HUES48 (cell line): ENCODE measurements around the gene EFNB3.

ENCODE experiments used
- H3K27ac ChIP-seq: one replicate; pipeline ENCODE4 v1.7.0; 2013; ENCODE audit warnings: low read depth, low read length, inconsistent platforms
- H3K27me3 ChIP-seq: 2 replicates; pipeline ENCODE4 v1.6.1; 2013; ENCODE audit warnings: mild to moderate bottlenecking, low read length; ENCODE audit not compliant: control insufficient read depth, insufficient read depth
- H3K36me3 ChIP-seq: 2 replicates; pipeline ENCODE4 v1.6.1; 2013; ENCODE audit warnings: low read length; ENCODE audit not compliant: control insufficient read depth, insufficient read depth
- H3K4me1 ChIP-seq: 2 replicates; pipeline ENCODE4 v1.6.1; 2013; ENCODE audit warnings: mild to moderate bottlenecking, low read length; ENCODE audit not compliant: control insufficient read depth, insufficient read depth
- H3K4me3 ChIP-seq: 2 replicates; pipeline ENCODE4 v1.5.1; 2013; ENCODE audit warnings: mild to moderate bottlenecking, low read depth, low read length
- H3K9ac ChIP-seq: 2 replicates; pipeline ENCODE4 v1.6.1; 2013; ENCODE audit warnings: mild to moderate bottlenecking, low read depth, low read length, moderate library complexity
- H3K9me3 ChIP-seq: 2 replicates; pipeline ENCODE4 v1.6.1; 2013; ENCODE audit warnings: low read length; ENCODE audit not compliant: control insufficient read depth, insufficient read depth

The EFNB3 gene, protein sequence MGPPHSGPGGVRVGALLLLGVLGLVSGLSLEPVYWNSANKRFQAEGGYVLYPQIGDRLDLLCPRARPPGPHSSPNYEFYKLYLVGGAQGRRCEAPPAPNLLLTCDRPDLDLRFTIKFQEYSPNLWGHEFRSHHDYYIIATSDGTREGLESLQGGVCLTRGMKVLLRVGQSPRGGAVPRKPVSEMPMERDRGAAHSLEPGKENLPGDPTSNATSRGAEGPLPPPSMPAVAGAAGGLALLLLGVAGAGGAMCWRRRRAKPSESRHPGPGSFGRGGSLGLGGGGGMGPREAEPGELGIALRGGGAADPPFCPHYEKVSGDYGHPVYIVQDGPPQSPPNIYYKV

DNA sequence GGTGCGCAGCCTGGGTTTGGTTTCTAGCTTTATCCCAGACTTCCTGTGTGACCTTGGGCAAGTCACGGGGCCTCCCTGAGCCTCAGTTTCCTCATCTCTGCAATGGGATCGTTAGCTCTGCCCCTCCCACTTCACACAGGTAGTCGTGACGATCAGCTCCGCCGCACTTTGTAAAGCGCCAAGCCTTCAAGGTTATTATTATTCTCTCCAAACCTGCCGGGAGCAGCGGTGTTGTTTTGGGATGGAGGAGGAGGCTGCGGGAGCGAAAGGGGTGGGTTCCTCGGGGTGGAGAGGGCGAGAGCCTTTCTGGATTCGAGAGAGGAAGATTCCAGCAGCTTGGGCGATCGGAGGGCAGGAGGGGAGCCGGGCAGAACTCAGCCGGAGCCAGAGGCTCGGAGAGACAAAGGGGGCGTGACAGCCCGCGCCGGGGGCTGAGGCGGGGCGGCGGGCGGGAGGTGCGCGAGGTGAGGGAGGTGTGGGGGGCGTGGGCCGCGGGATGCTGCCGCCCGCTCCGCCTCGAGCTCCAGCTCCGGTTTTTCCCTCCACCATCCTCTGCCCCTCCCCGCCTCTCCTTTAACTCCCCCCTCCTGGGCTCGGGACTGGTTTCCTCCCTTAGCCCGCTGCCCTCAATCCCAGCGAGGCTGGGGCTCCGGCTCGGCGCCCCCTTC, at the start of gene EFNB3:
Gene EFNB3, plus strand, starts transcription at position 602 of the 668 bp plus-strand sequence. CDS start 397 bp downstream, outside the sequence.
- peaks cover 20% of the 10 kb centered on the region for H3K4me1 ChIP-seq
- no peak within 1 kb of the TSS for H3K9ac ChIP-seq
- peak within 1 kb of the TSS; percentile 67 for H3K4me3 ChIP-seq

DNA sequence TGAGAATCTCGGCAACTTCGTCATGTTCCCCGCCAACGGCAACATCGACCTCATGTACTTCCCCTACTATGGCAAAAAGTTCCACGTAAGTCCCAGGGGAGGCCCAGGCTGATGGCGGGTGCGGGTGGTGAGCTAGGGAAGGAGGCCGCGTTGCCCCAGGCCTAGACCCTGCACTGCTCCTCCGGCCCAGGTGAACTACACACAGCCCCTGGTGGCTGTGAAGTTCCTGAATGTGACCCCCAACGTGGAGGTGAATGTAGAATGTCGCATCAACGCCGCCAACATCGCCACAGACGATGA, 49.5 kb upstream of the EFNB3 start:
- H3K9ac ChIP-seq = no peak overlapping the region
- H3K9me3 ChIP-seq = no peaks in the 10 kb centered on the region
- peaks cover 14% of the 10 kb centered on the region for H3K4me1 ChIP-seq
- no peak overlapping the region for H3K27ac ChIP-seq
- no peak overlapping the region for H3K4me3 ChIP-seq
- H3K27me3 ChIP-seq = peaks cover 24% of the 10 kb centered on the region
- H3K36me3 ChIP-seq = no peaks in the 10 kb centered on the region

More for the DNA sequence above, at the start of gene EFNB3:
- no peaks in the 10 kb centered on the region for H3K9me3 ChIP-seq
- peak within 1 kb of the TSS; percentile 50 for H3K27ac ChIP-seq
- H3K27me3 ChIP-seq = peaks cover 16% of the 10 kb centered on the region
- H3K36me3 ChIP-seq = peaks cover 16% of the 10 kb centered on the region; the same call in 1 of the 2 replicates

- Histone ChIP-seq H3K27ac (peak overlapping the region; percentile 89), H3K9ac (no peak overlapping the region), H3K9me3 (no peaks in the 10 kb centered on the region)
These were observed 47.9 kb upstream of the EFNB3 start for GRCh38 chr17:7656958-7657609.

GRCh38 chr17:7667656-7668406, 37.2 kb upstream of the EFNB3 start:
- Histone ChIP-seq H3K27ac (peak overlapping the region; percentile 14), H3K36me3 (peaks cover 63% of the 10 kb centered on the region), H3K4me3 (no peak overlapping the region), H3K9me3 (no peaks in the 10 kb centered on the region), H3K4me1 (no peaks in the 10 kb centered on the region), H3K9ac (no peak overlapping the region), H3K27me3 (no peaks in the 10 kb centered on the region)

More at GRCh38 chr17:7656958-7657609, 47.9 kb upstream of the EFNB3 start:
- Histone ChIP-seq H3K36me3 (no peaks in the 10 kb centered on the region), H3K4me1 (peaks cover 14% of the 10 kb centered on the region), H3K27me3 (peaks cover 11% of the 10 kb centered on the region), H3K4me3 (peak overlapping the region; percentile 13)

DNA sequence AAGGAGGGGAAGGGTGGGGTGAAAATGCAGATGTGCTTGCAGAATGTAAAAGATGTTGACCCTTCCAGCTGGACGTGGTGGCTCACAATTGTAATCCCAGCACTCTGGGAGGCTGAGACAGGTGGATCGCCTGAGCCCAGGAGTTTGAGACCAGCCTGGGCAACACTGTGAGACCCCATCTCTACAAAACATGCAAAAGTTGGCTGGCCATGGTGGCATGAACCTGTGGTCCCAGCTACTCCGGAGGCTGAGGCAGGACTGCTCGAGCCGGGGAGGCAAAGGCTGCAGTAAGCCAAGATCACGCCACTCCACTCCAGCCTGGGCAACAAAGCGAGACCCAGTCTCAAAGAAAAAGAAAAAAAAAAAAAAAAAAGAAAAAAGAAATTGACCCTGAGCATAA, 36.5 kb upstream of the EFNB3 start:
- Histone ChIP-seq H3K9ac (no peak overlapping the region), H3K36me3 (peaks cover 70% of the 10 kb centered on the region), H3K27me3 (no peaks in the 10 kb centered on the region), H3K9me3 (no peaks in the 10 kb centered on the region; the same call in 1 of the 2 replicates), H3K4me3 (no peak overlapping the region), H3K27ac (no peak overlapping the region), H3K4me1 (no peaks in the 10 kb centered on the region)

DNA sequence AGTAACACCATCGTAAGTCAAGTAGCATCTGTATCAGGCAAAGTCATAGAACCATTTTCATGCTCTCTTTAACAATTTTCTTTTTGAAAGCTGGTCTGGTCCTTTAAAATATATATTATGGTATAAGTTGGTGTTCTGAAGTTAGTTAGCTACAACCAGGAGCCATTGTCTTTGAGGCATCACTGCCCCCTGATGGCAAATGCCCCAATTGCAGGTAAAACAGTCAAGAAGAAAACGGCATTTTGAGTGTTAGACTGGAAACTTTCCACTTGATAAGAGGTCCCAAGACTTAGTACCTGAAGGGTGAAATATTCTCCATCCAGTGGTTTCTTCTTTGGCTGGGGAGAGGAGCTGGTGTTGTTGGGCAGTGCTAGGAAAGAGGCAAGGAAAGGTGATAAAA, 31.8 kb upstream of the EFNB3 start:
- Histone ChIP-seq H3K36me3 (peaks cover 74% of the 10 kb centered on the region), H3K27ac (no peak overlapping the region), H3K4me1 (peaks cover 16% of the 10 kb centered on the region), H3K27me3 (no peaks in the 10 kb centered on the region), H3K4me3 (no peak overlapping the region), H3K9ac (no peak overlapping the region), H3K9me3 (peaks cover 3% of the 10 kb centered on the region; the same call in 1 of the 2 replicates)

- Histone ChIP-seq H3K9ac (no peak overlapping the region), H3K9me3 (peaks cover 3% of the 10 kb centered on the region; the same call in 1 of the 2 replicates), H3K27ac (no peak overlapping the region), H3K36me3 (peaks cover 57% of the 10 kb centered on the region), H3K4me1 (peaks cover 19% of the 10 kb centered on the region), H3K4me3 (no peak overlapping the region), H3K27me3 (no peaks in the 10 kb centered on the region)
These were observed 30.1 kb upstream of the EFNB3 start for GRCh38 chr17:7674934-7675333.

GRCh38 chr17:7676533-7676932, 28.5 kb upstream of the EFNB3 start:
- Histone ChIP-seq H3K9me3 (peaks cover 3% of the 10 kb centered on the region; the same call in 1 of the 2 replicates), H3K27me3 (no peaks in the 10 kb centered on the region), H3K4me3 (peak overlapping the region; percentile 51), H3K27ac (peak overlapping the region; percentile 77), H3K4me1 (peaks cover 19% of the 10 kb centered on the region), H3K9ac (peak overlapping the region; percentile 45; the same call in 1 of the 2 replicates), H3K36me3 (peaks cover 41% of the 10 kb centered on the region)

DNA sequence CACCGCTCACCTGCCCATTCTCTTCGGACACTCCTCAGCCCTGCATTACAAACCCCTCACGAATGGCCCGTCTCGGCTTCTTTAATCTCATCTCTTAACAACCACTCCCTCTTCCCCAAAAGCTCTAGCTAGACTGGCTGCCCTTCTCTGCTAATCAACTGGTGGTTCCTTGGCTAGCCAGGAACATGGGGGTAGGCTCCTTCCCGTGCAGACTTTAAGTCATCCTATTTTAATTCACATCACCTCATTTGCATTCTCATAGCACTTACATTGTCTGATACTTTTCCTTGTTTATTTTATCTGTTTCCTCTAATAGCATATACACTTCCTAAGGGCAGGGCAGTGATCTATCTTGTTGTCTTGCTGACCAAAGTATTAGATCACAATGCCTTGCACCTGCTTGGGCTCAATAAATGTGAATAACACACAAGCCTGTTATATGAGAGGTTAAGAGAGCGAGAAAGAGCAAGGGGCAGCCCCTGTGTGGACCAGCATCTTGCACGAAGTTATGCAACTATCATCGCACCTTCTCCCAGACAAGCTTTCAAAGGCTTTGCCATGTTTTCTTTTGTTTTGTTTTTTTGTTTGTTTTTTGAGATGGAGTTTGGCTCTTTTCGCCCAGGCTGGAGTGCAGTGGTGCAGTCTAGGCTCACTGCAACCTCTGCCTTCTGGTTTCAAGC, 27.5 kb upstream of the EFNB3 start:
- Histone ChIP-seq H3K27ac (peak overlapping the region; percentile 77), H3K36me3 (peaks cover 34% of the 10 kb centered on the region), H3K9ac (0 out of 2 replicates have a peak overlapping the region, but pooled peaks have one; percentile 45), H3K27me3 (no peaks in the 10 kb centered on the region), H3K4me3 (peak overlapping the region; percentile 51; the same call in 1 of the 2 replicates), H3K9me3 (peaks cover 3% of the 10 kb centered on the region; the same call in 1 of the 2 replicates), H3K4me1 (peaks cover 19% of the 10 kb centered on the region)
